A673 (cell line): ENCODE measurements around the gene MSANTD1. TPM values are rescaled to one million over a fixed set of nuclear protein-coding genes. Genes with fewer than 3 reads are reported as not detected.
A peak's percentile ranks its signal among the peaks of the same experiment; 100 is the strongest.

Source experiments
- BruUV-seq: library from RNA; stranded (reverse); fragments of 400-500 nt; replicated peaks from 2 replicates; lab custom pipeline; 2021; lab: Mats Ljungman, UMichigan
- CTCF ChIA-PET: fragments of 300-600 bp; sonication (Branson Sonifier 250); formaldehyde crosslinking; loops from one replicate; lab custom pipeline; 2022; ENCODE audit warnings: antibody characterized with exemption; lab: Charles Lee
- POLR2A ChIA-PET: fragments of 300-600 bp; sonication (Branson Sonifier 250); formaldehyde crosslinking; loops from one replicate; lab custom pipeline; 2022; ENCODE audit warnings: antibody characterized with exemption; ENCODE audit not compliant: low non-redundant PET; lab: Charles Lee
- DNase-seq: peaks from one replicate; pipeline ENCODE4 v3.0.0-alpha.2; 2015; ENCODE audit warnings: low spot score
- H3K27ac ChIP-seq: fragments of 200-600 bp; sonication (generic); 2 replicates; pipeline ENCODE4 v1.5.1; 2016; ENCODE audit warnings: mixed run types, low read depth, mild to moderate bottlenecking, mixed read lengths, antibody characterized with exemption, low read length; ENCODE audit not compliant: poor library complexity, severe bottlenecking
- H3K27me3 ChIP-seq: fragments of 200-600 bp; sonication (generic); replicated peaks from 2 replicates; pipeline ENCODE4 v1.6.1; 2017; ENCODE audit warnings: mixed run types, low read depth, mild to moderate bottlenecking, mixed read lengths, antibody characterized with exemption, low read length; ENCODE audit not compliant: insufficient read depth, poor library complexity
- H3K36me3 ChIP-seq: fragments of 200-600 bp; sonication (generic); 2 replicates; pipeline ENCODE4 v1.6.1; 2016; ENCODE audit warnings: mixed run types, mild to moderate bottlenecking, mixed read lengths, antibody characterized with exemption, low read length; ENCODE audit not compliant: insufficient read depth, poor library complexity, severe bottlenecking
- H3K4me1 ChIP-seq: fragments of 200-600 bp; sonication (generic); 2 replicates; pipeline ENCODE4 v1.6.1; 2017; ENCODE audit warnings: mixed run types, mild to moderate bottlenecking, mixed read lengths, antibody characterized with exemption, low read length; ENCODE audit not compliant: insufficient read depth, poor library complexity, severe bottlenecking
- H3K4me3 ChIP-seq: fragments of 200-600 bp; sonication (generic); 2 replicates; pipeline ENCODE4 v1.5.1; 2016; ENCODE audit warnings: low read depth, mixed run types, mild to moderate bottlenecking, mixed read lengths, low read length; ENCODE audit not compliant: poor library complexity, severe bottlenecking
- H3K9me3 ChIP-seq: fragments of 200-600 bp; sonication (generic); 2 replicates; pipeline ENCODE4 v1.6.1; 2016; ENCODE audit warnings: mixed run types, low read depth, mild to moderate bottlenecking, mixed read lengths, antibody characterized with exemption, low read length; ENCODE audit not compliant: poor library complexity, severe bottlenecking
- EZH2 ChIP-seq: fragments of 200-600 bp; sonication (generic); IDR thresholded peaks from 2 replicates; pipeline ENCODE4 v1.6.1; 2017; ENCODE audit warnings: borderline replicate concordance, low read depth, mild to moderate bottlenecking, mixed read lengths, antibody characterized with exemption, low read length; ENCODE audit not compliant: poor library complexity, severe bottlenecking
- intact Hi-C: fragments of 100-400 bp; cut with micrococcal nuclease; formaldehyde crosslinking; loops from one replicate; pipeline ENCODE4 v1.10.0; 2022; ENCODE audit not compliant: unreplicated experiment
- total RNA-seq: library from RNA; stranded (reverse); gene quantifications from 2 replicates; pipeline ENCODE4 v1.2.3, GENCODE V29; 2021
- TF ChIP-seq, protein P1 (sequence below): fragments of 300-800, 200-600 bp; sonication (generic); conservative IDR thresholded peaks from 2 replicates; pipeline ENCODE4 v1.5.1; 2017; ENCODE audit warnings: low read depth, mild to moderate bottlenecking, antibody characterized with exemption, low read length, moderate library complexity, mixed read lengths

Gene MSANTD1
- total RNA-seq, 1 experiment from 2014 or later: 2.3 TPM

GRCh38 chr4:3303565-3303824, 54.5 kb downstream of the MSANTD1 start:
- H3K4me1 ChIP-seq: peaks cover 39% of the 10 kb centered on the region
- no TSS peak for BruUV-seq
- ChIA-PET CTCF (no interaction called here), POLR2A (no interaction called here)
- no peaks in the 10 kb centered on the region for H3K27me3 ChIP-seq
- TF ChIP-seq, protein P1, sequence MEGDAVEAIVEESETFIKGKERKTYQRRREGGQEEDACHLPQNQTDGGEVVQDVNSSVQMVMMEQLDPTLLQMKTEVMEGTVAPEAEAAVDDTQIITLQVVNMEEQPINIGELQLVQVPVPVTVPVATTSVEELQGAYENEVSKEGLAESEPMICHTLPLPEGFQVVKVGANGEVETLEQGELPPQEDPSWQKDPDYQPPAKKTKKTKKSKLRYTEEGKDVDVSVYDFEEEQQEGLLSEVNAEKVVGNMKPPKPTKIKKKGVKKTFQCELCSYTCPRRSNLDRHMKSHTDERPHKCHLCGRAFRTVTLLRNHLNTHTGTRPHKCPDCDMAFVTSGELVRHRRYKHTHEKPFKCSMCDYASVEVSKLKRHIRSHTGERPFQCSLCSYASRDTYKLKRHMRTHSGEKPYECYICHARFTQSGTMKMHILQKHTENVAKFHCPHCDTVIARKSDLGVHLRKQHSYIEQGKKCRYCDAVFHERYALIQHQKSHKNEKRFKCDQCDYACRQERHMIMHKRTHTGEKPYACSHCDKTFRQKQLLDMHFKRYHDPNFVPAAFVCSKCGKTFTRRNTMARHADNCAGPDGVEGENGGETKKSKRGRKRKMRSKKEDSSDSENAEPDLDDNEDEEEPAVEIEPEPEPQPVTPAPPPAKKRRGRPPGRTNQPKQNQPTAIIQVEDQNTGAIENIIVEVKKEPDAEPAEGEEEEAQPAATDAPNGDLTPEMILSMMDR: no peak
- no peak for TF ChIP-seq EZH2
- no peak for DNase-seq
- intact Hi-C loops: no loop called here
- H3K27ac ChIP-seq: peak overlapping the region; percentile 55
- H3K4me3 ChIP-seq: no peak overlapping the region
- H3K9me3 ChIP-seq: no peaks in the 10 kb centered on the region
- no peaks in the 10 kb centered on the region for H3K36me3 ChIP-seq

DNA sequence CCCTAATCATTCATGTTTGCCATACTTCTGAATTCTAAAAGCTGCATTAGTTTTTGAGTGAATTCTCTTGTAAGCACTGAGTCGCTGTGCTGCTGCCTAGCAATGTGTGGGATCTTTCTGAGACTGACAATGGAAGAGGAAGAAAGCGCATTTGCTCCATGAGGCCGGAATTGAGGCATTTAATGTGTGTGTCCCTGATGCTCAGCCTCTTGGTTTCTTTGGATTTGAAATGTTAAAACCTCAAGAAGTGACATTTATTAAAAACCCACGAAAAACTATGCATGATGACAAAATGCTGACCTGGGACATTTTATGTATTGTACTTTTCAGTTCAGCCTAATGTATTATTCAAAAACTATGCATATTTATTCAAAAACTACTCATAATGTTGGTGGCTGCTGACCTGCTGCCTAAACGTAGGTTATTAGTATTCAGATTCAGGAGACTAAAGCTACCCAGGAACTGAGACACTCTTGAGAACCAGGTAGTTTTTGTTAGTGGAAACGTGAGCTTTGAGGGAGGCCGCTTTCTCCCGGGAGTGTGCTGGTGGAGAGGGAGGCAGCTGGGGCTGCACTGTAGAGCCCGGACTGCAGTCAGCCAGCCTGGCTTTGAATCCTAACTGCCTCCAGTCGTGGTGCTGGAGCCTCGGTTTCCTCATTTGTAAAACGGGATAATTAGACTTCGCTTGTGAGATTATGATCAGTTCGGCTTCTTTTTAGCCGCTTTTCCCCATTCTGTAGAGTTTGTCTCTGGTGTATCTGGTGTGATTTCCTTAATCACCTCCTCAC, 55.2 kb downstream of the MSANTD1 start:
- DNase-seq: no peak
- no peaks in the 10 kb centered on the region for H3K36me3 ChIP-seq
- H3K9me3 ChIP-seq: no peaks in the 10 kb centered on the region
- CTCF ChIA-PET: no interaction called here
- intact Hi-C loops: no loop called here
- H3K27me3 ChIP-seq: no peaks in the 10 kb centered on the region
- BruUV-seq: no TSS peak
- no peak for TF ChIP-seq EZH2
- TF ChIP-seq, protein P1: no peak
- peak overlapping the region; percentile 4 for H3K4me3 ChIP-seq
- POLR2A ChIA-PET: no interaction called here
- peak overlapping the region; percentile 55 for H3K27ac ChIP-seq
- H3K4me1 ChIP-seq: peaks cover 34% of the 10 kb centered on the region

DNA sequence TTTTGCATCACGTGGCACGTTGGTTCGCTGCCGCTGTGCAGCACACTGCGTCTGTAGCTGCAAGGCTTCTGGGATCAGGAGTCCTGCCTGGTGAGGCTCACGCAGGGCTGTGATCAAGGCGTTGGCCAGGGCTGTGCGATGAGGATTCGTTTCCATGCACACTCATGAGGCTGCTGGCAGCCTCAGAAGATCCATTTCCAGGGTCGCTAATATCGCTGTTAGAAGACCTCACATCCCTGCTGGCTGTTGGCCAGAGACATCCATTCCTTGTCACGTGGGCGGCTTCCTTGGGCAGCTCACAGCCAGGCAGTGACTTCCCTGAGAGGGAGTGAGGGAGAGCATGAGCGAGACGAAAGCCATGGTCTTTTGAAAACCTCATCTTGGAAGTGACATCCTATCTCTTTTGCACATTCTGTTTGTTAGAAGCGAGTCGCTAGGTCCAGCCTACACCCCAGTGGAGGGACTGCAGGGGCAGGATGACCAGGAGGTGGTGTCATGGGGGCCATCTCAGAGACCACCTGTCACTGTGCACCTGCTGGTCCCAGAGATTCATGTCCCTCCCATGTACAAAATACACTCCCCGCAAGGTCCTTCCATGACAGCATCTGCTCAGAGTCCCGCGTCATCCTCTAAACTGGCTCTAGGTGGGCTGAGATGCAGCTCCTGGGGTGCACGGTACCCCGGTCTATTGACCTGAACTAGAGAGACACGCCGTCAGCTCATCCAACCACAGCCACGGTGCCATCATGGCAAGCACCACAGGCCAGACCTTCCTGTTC, 56.1 kb downstream of the MSANTD1 start:
- H3K9me3 ChIP-seq: no peaks in the 10 kb centered on the region
- no peak overlapping the region for H3K27ac ChIP-seq
- peak overlapping the region; percentile 4 for H3K4me3 ChIP-seq
- TF ChIP-seq, protein P1: no peak
- no peak for TF ChIP-seq EZH2
- H3K4me1 ChIP-seq: peaks cover 34% of the 10 kb centered on the region
- DNase-seq: peak; percentile 69
- BruUV-seq: no TSS peak
- ChIA-PET CTCF (no interaction called here), POLR2A (no interaction called here)
- intact Hi-C loops: no loop called here
- H3K27me3 ChIP-seq: no peaks in the 10 kb centered on the region
- H3K36me3 ChIP-seq: no peaks in the 10 kb centered on the region
